EL (cell line): ENCODE measurements around the gene OR4A16.

Source experiments
- DNase-seq: peaks from one replicate; pipeline ENCODE4 v3.0.0-alpha.2; 2016

Gene OR4A16

GRCh38 chr11:55342901-55343300 is at the start of gene OR4A16:
Gene OR4A16, plus strand, starts transcription at chr11:55343201. Its CDS starts 0 bp downstream, at chr11:55343201.
- DNase-seq, result no peak

- no peak for DNase-seq
Observed at GRCh38 chr11:55324500-55324899, 18.5 kb upstream of the OR4A16 start.

GRCh38 chr11:55345306-55345705 is 2.3 kb downstream of the OR4A16 start:
- no peak for DNase-seq

GRCh38 chr11:55349032-55349431 is 6.0 kb downstream of the OR4A16 start:
- no peak for DNase-seq

DNA sequence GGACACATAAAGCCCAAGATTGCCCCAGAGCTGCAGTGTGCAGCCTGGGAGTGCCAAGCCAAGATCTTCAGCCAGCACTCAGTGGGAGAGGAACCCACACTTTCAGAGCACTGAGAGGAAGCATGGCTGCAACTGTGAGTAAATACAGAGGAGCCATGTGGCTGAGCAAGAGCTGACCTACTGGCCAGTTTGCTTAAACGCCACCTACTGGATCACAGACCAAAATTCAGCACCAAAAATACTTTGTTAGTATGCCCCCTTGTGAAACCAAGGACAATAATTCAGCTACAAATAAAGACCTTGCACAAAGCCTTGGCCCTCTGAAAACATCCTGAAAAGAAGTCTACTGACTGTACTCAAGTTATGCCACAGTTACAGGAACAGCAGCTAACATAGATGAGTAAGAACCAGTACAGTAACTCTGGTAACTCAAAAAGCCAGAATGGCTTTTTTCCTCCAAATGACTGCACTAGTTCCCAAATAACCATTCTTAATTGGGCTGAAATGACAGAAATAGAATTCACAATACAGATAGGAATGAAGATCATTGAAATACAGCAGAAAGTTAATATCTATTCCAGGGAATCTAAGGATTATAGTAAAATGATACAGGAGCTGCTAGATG is 14.7 kb downstream of the OR4A16 start:
- no peak for DNase-seq

DNA sequence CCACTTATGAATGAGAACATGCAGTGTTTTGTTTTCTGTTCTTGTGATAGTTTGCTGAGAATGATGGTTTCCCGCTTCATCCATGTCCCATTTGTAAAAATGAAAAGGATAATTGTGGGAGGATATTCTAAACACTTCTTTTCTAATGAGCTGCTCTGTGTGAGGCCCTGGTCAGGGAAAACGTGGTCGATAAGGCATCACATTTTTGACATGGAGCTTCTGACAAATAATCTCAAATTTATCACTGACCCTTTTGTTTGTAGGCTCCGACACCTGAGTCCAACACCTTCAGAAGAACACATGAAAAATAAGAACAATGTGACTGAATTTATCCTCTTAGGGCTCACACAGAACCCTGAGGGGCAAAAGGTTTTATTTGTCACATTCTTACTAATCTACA is 24.7 kb downstream of the OR4A16 start, which contains the start of gene OR4A15:
Gene OR4A15 (plus strand): TSS at position 301 of the 400 bp plus-strand sequence. CDS start 0 bp downstream, at position 301.
- DNase-seq, result no peak
